Keratinocyte (primary cell): ENCODE results near the gene SMARCD2.
A peak's percentile ranks its signal among the peaks of the same experiment; 100 is the strongest.
"Not testable (repeated sequence)": the region's sequence is repeated elsewhere in the genome, so short reads cannot be mapped to it uniquely, and the experiment has no call there.

Source experiments
- CTCF ChIP-seq, 3 experiments: IDR thresholded peaks in 1 of 3; conservative IDR thresholded peaks in 1 of 3; optimal IDR thresholded peaks in 1 of 3; 2 replicates in 2 of 3; 3 replicates in 1 of 3; pipeline versions ENCODE3 to v1.5.1; 2011; ENCODE audit warnings: low read length in 3 of 3, mild to moderate bottlenecking in 3 of 3, moderate library complexity in 2 of 3, control low read depth in 1 of 3, inconsistent platforms in 1 of 3; ENCODE audit not compliant: insufficient read depth in 2 of 3; ENCODE audit errors: extremely low read depth in 1 of 3
- EZH2 ChIP-seq: IDR thresholded peaks from one replicate; pipeline ENCODE4 v1.6.1; 2012; ENCODE audit warnings: inconsistent platforms, mild to moderate bottlenecking, low read length, moderate library complexity

DNA sequence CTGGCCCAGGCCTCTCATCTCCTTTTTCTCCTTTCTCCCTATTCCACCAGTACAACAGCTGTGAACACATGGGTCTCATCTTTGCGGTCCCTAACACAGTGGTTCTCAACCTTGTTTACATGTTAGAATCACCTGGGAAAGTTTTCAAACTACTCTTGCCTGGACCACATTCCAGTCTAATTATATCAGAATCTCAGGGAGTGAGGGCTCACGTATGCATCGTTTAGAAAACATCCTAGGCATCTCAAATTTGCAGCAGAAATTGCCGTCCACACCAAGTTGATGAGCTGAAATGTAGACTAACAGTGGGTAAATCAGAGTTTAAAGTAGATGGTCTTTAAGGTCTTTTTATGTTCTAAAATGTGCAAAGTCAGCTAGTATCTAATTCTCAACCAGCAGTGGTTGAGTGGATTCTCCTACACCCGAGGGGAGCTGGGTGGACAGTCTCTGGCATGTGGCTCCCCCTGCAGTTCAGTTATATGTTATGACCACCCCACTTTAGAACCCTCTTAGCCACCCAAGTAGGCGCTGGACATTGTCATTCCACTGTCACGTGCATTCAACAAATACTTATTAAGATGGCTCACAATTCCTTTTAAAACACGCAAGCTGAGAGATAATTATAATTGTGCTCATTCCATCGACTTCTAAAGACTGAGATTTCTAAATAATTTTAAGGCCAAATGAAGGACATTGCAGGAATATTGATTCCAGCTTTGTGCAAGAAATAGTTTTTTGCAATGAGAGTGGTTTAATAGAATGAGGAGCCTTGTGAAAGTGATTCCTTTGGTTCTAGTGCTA lies 27.2 kb upstream of the SMARCD2 start:
- TF ChIP-seq CTCF (optimal IDR thresholded peaks at IDR 0.05 in 1 of 3, IDR thresholded peaks at IDR 0.05 in 1 of 3, conservative IDR thresholded peaks at IDR 0.05 in 1 of 3; ENCODE audit: extremely low read depth in 1 of 3, insufficient read depth in 2 of 3, low read length in 3 of 3): peak in 2 of 3 experiments; percentile 15 to 23
- TF ChIP-seq EZH2: not testable (repeated sequence)
